Stimulated activated CD4-positive, alpha-beta T cell treated with anti-CD3 and anti-CD28 coated beads, Interleukin-2, amount 100 ng/mL, for 4 hours (primary cell): ENCODE results near the gene EZH1.

Experiments
- DNase-seq: peaks from one replicate; pipeline ENCODE4 v3.0.0-alpha.2; 2020; ENCODE audit warnings: low read depth

EZH1 gene

DNA sequence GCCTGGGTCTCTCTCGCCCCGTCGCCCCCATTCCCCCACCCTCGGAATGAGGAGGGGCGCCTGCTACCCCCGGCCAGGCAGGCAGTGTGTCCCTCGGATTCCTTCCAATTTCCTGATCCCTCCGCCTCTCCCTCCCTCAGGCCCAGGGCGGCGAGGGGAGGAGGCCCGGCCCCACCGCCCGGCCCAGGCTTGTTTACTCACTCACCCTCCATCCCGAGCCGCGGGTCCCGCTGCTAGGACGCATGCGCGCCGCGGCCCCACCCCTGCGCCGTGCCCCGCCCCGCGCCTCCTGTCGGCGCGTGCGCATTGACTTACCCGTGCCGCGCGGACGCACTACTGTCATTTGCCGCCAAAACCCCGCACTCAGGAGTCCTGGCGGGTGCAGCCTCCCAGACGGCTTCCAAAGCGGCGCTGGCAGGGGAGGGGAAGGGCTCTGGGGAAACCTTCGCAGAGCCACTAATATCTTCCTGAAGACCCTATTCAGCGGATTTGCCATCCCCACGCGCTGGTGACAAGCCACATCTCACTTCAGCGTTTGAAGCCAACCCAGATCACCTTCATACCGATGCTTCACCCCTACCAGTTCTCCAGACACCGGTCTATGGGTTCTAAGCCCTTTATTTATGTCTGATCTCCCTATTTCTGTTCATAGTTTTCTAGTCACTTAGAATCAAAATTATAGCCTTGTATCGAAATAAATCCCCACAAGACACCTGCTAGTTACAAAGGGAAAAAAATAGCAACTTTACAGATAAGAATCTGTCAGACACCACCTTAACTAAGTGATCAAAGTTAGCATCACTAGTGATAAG is at the start of gene EZH1:
TSS of gene EZH1 (minus strand) at position 235 of the 812 bp plus-strand sequence. CDS start 16,099 bp downstream, outside the sequence.
- peak; percentile 88 for DNase-seq

DNA sequence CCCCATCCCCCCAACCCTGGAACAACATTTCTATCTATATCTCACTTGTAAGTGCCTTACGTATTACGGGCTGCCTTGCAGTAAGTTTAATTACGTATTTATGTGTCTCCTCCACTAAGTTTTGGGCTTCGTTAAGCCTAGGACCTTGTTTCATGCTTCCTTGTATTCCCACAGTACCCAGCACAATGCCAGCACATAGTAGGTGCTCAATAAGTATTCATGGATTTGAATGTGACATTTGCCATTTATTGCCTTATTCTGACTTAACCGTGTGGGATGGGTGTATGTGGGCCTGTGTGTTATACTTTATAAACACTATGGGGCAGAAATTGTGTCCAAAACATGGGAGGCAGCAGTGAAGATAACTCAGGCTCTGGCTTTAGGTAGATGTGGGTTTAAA is 47.7 kb upstream of the EZH1 start:
- DNase-seq = no peak

- DNase-seq = no peak
These were observed 47.1 kb upstream of the EZH1 start for GRCh38 chr17:42791948-42792347.

- DNase-seq = no peak
These were observed 42.4 kb upstream of the EZH1 start for GRCh38 chr17:42787266-42787665.

DNA sequence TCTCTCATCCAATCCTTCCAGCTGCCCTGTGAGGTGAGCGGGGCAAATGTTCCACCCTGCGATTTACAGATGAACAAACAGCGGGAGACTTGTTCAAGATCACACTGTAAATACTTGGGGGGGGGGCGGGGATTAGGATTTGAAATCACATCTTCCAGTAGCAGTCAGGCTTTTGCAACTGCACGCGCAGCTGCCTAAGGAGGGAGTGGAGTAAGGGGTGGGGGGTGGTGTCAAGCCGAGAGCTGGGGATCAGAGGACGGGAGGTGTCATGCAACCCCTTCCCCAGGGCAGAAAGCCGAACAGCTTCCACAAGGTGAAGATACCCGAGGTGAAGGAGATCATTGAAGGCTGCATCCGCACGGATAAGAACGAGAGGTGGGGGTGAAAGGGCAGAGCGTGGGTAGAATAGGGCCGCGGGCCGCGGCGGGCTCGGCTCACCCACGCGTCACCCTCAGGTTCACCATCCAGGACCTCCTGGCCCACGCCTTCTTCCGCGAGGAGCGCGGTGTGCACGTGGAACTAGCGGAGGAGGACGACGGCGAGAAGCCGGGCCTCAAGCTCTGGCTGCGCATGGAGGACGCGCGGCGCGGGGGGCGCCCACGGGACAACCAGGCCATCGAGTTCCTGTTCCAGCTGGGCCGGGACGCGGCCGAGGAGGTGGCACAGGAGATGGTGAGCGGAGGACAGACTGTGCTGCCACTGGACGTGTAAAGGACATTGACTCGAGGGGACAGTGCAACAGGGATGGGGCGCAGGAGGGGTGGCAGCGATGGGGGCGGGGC is 40.2 kb upstream of the EZH1 start:
- peak; percentile 26 for DNase-seq

DNA sequence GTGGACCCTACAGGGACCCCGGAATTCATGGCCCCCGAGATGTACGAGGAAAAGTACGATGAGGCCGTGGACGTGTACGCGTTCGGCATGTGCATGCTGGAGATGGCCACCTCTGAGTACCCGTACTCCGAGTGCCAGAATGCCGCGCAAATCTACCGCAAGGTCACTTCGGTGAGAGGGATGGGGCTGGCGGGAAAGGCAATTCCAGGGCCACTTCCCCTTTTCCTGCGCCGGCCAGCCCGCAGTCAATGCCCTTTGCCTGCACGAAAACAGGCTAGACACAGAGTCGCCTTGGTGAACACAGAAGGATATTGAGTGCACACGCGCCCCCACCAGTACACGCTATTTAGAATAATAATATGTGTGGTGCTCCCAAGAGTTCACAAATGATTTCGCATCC is 39.6 kb upstream of the EZH1 start:
- DNase-seq = no peak

DNA sequence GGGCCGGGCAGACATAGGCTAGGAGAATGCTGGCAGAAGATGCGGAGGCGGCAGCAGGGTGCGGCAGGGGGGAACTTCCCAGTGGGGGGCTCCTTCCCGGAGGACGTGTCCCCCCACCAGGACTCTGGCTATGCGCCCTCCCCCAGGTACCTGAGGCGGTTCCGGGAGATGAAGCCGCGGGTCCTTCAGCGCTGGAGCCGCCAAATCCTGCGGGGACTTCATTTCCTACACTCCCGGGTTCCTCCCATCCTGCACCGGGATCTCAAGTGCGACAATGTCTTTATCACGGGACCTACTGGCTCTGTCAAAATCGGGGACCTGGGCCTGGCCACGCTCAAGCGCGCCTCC is 38.9 kb upstream of the EZH1 start:
- DNase-seq = no peak

DNA sequence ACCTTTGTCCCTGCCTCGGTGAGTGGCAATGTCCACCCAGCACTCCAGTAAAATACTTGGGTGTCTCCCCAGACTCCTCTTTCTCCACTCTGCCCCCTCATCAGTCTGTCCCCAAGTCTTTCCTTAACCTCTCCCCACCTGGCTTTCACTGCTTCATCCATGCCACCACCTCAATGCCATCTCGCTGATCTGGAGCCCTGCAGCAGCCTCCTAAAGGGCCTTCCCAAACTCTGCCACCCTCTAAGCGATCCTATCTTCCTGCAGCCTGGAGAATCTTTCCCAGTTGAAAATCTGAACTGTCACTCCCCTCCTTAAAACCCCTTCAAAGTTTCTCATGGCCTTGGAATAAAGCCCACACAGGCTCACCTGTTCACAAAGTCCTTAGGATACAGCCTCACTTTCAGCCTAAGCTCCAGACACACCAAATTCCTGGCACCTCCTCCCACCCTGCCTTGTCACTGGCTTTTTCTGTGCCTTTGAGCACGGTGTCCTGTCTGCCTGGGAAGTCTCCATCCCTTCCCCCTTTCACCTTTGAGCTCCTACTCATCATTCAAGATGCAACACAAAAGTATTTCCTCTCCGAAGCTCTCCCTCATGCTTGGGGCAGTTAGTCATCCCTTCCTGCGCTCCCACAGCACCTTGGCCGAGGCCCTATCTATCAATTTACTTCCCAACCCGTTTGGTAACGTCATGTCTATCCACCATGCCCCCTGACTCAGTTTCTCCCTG is 38.4 kb upstream of the EZH1 start:
- DNase-seq = no peak

- no peak for DNase-seq
These were observed 37.6 kb upstream of the EZH1 start for GRCh38 chr17:42782166-42783061.

DNA sequence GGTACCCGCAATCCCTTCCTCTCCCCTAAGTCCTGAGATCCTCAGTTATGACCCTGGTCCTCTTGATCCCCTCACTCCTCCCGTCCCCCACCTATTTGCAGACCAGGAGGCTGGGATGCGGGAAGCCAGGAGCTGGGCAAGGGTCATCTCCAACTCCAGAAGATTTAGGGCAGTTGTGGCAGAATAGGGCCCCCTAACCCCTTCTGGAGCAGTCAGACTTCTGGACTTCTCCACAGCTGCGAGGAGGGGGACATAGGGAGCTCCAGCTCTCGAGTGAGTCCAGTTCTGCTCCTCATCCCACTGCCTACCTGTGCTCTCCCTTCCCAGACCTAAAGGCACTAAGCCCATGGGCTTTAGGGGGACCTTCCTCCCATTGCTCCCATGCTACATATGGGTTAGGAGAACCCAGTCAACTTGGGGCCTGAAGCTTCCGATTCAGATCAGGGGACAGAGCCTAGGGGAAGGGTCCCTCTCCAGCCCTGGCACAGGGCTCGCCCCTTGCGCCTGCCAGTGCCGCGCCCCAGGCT is 36.9 kb upstream of the EZH1 start:
- DNase-seq = no peak

GRCh38 chr17:42780851-42781638 is 36.2 kb upstream of the EZH1 start:
- DNase-seq = no peak

DNA sequence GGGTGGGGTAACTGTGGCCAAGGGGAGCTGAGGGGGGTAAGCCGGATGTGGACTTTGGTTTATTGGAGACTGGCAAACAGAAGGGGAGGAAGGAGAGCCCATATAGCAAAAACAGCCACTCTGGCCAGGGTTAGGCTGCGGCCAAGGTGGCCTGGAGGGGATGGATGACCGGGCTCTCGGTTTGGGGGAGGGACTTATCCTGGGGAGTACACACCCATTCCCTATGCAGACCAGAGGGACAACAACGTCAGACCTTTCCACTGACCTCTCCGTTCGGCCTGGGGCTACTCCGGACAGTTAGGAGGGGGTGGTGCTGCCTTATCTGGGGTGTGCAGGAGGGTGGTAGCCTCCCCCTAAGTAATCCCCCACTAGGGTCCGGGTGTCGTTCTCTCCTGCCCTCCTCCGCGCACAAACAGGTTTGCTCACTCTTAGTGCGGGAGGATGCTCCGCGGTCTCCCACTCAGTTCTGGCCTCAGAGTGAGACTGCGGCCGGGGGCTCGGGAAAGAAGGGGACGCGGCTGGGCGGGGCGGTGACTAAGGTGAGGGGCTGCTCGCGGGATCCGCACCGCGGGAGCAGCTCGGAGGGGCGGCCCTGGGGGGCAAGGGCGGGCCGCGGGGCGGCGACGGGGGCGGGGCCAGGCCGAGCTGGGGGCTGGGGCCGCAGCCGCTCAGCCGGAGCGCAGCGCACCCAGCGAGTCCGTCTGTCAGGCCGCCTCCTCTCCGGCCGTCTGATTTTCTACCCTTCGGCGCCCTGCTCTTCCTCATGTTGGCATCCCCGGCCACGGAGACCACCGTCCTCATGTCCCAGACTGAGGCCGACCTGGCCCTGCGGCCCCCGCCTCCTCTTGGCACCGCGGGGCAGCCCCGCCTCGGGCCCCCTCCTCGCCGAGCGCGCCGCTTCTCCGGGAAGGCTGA is 35.4 kb upstream of the EZH1 start, which contains the start of gene WNK4:
TSS of gene WNK4 (plus strand) at position 675 of the 915 bp plus-strand sequence. CDS start at position 764, 89 bp downstream.
- no peak for DNase-seq

DNA sequence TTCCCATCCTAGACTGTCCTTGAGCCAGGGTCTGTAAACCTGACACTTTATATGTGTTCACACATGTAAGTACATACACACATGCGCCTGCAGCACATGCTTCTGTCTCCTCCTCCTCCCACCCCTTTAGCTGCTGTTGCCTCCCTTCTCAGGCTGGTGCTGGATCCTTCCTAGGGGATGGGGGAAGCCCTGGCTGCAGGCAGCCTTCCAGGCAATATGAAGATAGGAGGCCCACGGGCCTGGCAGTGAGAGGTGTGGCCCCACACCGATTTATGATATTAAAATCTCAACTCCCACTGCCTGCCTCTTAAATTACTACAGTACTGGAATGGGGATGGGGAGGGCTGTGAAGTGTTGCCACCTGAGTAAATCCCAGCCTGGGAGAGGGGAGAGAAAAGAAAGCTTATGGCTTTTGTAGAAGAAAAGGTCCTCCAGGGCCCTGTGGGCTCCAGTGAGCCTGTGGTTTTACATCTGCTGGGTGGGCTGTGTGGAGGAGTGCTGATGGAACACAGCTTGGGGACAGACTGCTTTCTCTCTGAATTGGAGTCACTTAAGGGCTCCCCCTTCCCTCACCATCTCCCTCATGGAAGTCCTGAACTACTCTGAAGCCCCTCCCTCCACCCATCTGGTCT is 34.6 kb upstream of the EZH1 start:
- DNase-seq = no peak

GRCh38 chr17:42778570-42778969 is 33.7 kb upstream of the EZH1 start:
- DNase-seq = no peak

DNA sequence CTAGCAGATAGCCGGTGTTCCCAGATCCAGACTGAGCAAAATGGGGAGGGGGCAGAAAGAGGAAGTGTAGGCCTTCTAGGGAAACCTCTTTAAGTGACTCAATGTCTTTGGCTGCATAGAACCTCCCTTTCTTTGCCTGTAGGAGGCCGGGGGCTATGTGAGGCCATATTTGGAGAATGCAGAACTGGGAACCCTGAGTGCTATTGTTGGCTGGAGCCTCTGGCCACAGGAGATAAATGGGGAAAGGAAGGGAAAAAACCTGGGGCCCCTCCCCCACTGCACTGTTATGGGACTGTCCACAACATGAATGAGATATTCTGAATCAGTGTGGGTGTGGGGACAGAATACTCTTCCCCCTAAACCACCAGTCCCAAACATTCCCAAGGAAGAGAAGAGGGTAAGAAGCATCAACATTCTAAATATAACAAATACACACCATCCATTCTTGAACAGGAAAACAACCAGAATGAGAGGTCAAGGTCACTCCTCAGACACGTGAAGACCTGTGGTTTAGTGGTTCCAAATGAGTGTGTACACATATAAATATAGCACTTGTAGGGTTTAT is 30.8 kb upstream of the EZH1 start:
- no peak for DNase-seq

- no peak for DNase-seq
These were observed 29.4 kb upstream of the EZH1 start for GRCh38 chr17:42774066-42774745.

GRCh38 chr17:42773290-42774035 is 28.6 kb upstream of the EZH1 start, which contains the start of gene VPS25:
Gene VPS25 (plus strand): TSS chr17:42773449. CDS start chr17:42773476, 27 bp downstream.
- peak; percentile 64 for DNase-seq
